K562 (cell line): ENCODE results near the gene VENTX. TPM values are rescaled to one million over a fixed set of nuclear protein-coding genes. Genes with fewer than 3 reads are reported as not detected.

Experiments used
- ATAC-seq: fragments of 200-7000 bp; cut with Tn5 transposase; 3 replicates; pipeline ENCODE4 v1.9.1; 2020; ENCODE audit warnings: moderate library complexity
- BruUV-seq: library from RNA; stranded (reverse); fragments of 400-500 nt; replicated peaks from 2 replicates; lab custom pipeline; 2021; lab: Mats Ljungman, UMichigan
- CTCF ChIA-PET: fragments of 300-600 bp; formaldehyde crosslinking; extraction: SDS; loops from one replicate; lab custom pipeline; 2021; ENCODE audit warnings: low intra/inter-chr PET ratio; lab: Yijun Ruan, JAX
- POLR2A ChIA-PET: fragments of 300-600, 350-650 bp; sonication (Branson Sonifier 250); formaldehyde crosslinking; extraction: SDS; loops from one replicate; lab custom pipeline; 2021; ENCODE audit warnings: antibody characterized with exemption, inconsistent platforms; lab: Yijun Ruan, JAX
- DNase-seq, 4 experiments: peaks; one replicate each; pipeline versions ENCODE4 v3.0.0 to v3.0.0-alpha.2; 2011 to 2018; ENCODE audit warnings: low spot score in 3 of 4, mixed read lengths in 3 of 4; ENCODE audit errors: extremely low read depth in 1 of 4
- FAIRE-seq: peaks from 2 replicates; lab custom pipeline; 2011; peaks lifted over from hg19 to GRCh38; lab: Jason Lieb, UNC
- H2AFZ ChIP-seq: 2 replicates; pipeline ENCODE4 v1.6.0; 2011; ENCODE audit warnings: low read depth, low read length, control low read depth, inconsistent platforms
- H3K27ac ChIP-seq: fragments of 200-600 bp; 3 replicates; pipeline ENCODE4 v1.8.0; 2011; ENCODE audit warnings: low read depth, mild to moderate bottlenecking, control low read depth, inconsistent platforms, low read length, moderate library complexity, mixed read lengths; ENCODE audit errors: extremely low read depth
- H3K27me3 ChIP-seq, 2 experiments: fragments of 300-600 bp in 1 of 2; 2 replicates in 1 of 2; 3 replicates in 1 of 2; pipeline versions ENCODE4 v1.6.0 to v1.8.0; 2011; ENCODE audit warnings: inconsistent platforms in 2 of 2, low read length in 2 of 2, mild to moderate bottlenecking in 1 of 2, mixed read lengths in 1 of 2, moderate library complexity in 1 of 2; ENCODE audit not compliant: control insufficient read depth in 2 of 2, insufficient read depth in 2 of 2
- H3K36me3 ChIP-seq: fragments of 300-600 bp; 3 replicates; pipeline ENCODE4 v1.8.0; 2011; ENCODE audit warnings: mild to moderate bottlenecking, low read length, inconsistent platforms; ENCODE audit not compliant: control insufficient read depth, insufficient read depth
- H3K4me1 ChIP-seq, 2 experiments: fragments of 200-600 bp in 1 of 2; replicated peaks in 1 of 2; 2 replicates in 1 of 2; 3 replicates in 1 of 2; pipeline versions ENCODE4 v1.5.1 to v1.8.0; 2011; ENCODE audit warnings: inconsistent platforms in 2 of 2, low read length in 2 of 2, mild to moderate bottlenecking in 1 of 2, mixed read lengths in 1 of 2, moderate library complexity in 1 of 2; ENCODE audit not compliant: control insufficient read depth in 2 of 2, insufficient read depth in 2 of 2
- H3K4me2 ChIP-seq: 2 replicates; pipeline ENCODE4 v1.6.1; 2011; ENCODE audit warnings: low read length, control low read depth, inconsistent platforms, mixed read lengths; ENCODE audit not compliant: insufficient read depth
- H3K4me3 ChIP-seq: fragments of 200-600 bp; sonication (generic), shearing (Covaris generic); 2 replicates; pipeline ENCODE4 v1.5.1; 2016; ENCODE audit warnings: control low read depth, inconsistent platforms
- H3K79me2 ChIP-seq: fragments of 200-600 bp; 3 replicates; pipeline ENCODE4 v1.8.0; 2011; ENCODE audit warnings: low read length, inconsistent platforms; ENCODE audit not compliant: control insufficient read depth, insufficient read depth
- H3K9ac ChIP-seq, 2 experiments: 2 replicates each; pipeline versions ENCODE4 v1.6.0 to v1.6.1; 2011; ENCODE audit warnings: low read depth in 2 of 2, low read length in 2 of 2, control low read depth in 1 of 2, inconsistent platforms in 1 of 2, mild to moderate bottlenecking in 1 of 2, mixed read lengths in 1 of 2; ENCODE audit not compliant: insufficient read depth in 1 of 2
- H3K9me1 ChIP-seq: one replicate; pipeline ENCODE4 v1.6.0; 2011; ENCODE audit warnings: inconsistent platforms, mild to moderate bottlenecking, low read length, moderate library complexity; ENCODE audit not compliant: control insufficient read depth, insufficient read depth
- H3K9me3 ChIP-seq: replicated peaks from 2 replicates; pipeline ENCODE4 v1.5.1; 2011; ENCODE audit warnings: low read depth, low read length, inconsistent platforms; ENCODE audit not compliant: control insufficient read depth, insufficient read depth
- H4K20me1 ChIP-seq: replicated peaks from 2 replicates; pipeline ENCODE4 v1.6.1; 2011; ENCODE audit warnings: low read length, inconsistent platforms, mixed read lengths; ENCODE audit not compliant: control insufficient read depth, insufficient read depth
- COPS2 ChIP-seq: fragments of 450-650 bp; conservative IDR thresholded peaks from 2 replicates; pipeline ENCODE4 v1.6.1; 2016; ENCODE audit warnings: mild to moderate bottlenecking, moderate library complexity
- RB1 ChIP-seq: fragments of 450-650 bp; IDR thresholded peaks from 2 replicates; pipeline ENCODE4 v1.6.1; 2017; ENCODE audit warnings: low read depth, mild to moderate bottlenecking
- ZNF174 ChIP-seq: fragments of 250-450 bp; sonication (Bioruptor Pico); IDR thresholded peaks from 2 replicates; pipeline ENCODE4 v1.4.0; 2020; ENCODE audit warnings: mild to moderate bottlenecking
- ZNF830 ChIP-seq: fragments of 250-450 bp; sonication (Bioruptor Pico); IDR thresholded peaks from 2 replicates; pipeline ENCODE4 v1.5.0; 2021; ENCODE audit warnings: mild to moderate bottlenecking
- WGBS: fragments of 100-300 bp; shearing (Covaris generic); methylation state at CpG from one replicate; pipeline ENCODE4 v1.1.6; 2016; ENCODE audit warnings: low coverage, mixed read lengths; ENCODE audit not compliant: insufficient coverage; ENCODE audit errors: missing lambda C conversion rate; 5-methylcytosine and 5-hydroxymethylcytosine counted together
- in situ Hi-C: fragments of 300-500 bp; cut with MboI; formaldehyde crosslinking; loops from 4 replicates; pipeline ENCODE4 v1.15.0; 2018; ENCODE audit warnings: inconsistent platforms, mixed read lengths
- intact Hi-C: fragments of 100-400 bp; cut with micrococcal nuclease; formaldehyde crosslinking; loops from 2 replicates; pipeline ENCODE4 v1.14.2; 2022
- polyA plus RNA-seq, 8 experiments: library from polyadenylated mRNA; depleted of rRNA in 4 of 8; stranded (reverse) in 5 of 8; unstranded in 3 of 8; fragments of >200 nt; fragmentation: Nextera tagmentation in 2 of 8; fragmentation: Illumina TruSeq in 1 of 8; extraction: Ambion mirVana in 2 of 8; extraction: Trizol in 1 of 8; gene quantifications; 2 replicates each; pipeline versions ENCODE4 v1.2.1 to v1.2.3, GENCODE V29; 2011 to 2014; ENCODE audit warnings: inconsistent platforms in 1 of 8, missing spikeins in 1 of 8
- total RNA-seq, 7 experiments: library from RNA; depleted of rRNA in 6 of 7; stranded (reverse); fragments of >200 nt in 6 of 7; fragmentation: Illumina TruSeq in 2 of 7; extraction: Trizol in 2 of 7; gene quantifications; 2 replicates each; pipeline versions ENCODE4 v1.2.1 to v1.2.3, GENCODE V29; 2011 to 2021; ENCODE audit warnings: low replicate concordance in 1 of 7
- TF ChIP-seq, protein P1 (sequence below): fragments of 250-450 bp; sonication (Bioruptor Pico); IDR thresholded peaks from 2 replicates; pipeline ENCODE4 v1.4.0; 2020; ENCODE audit warnings: borderline replicate concordance
- TF ChIP-seq, protein P2 (sequence below), 2 experiments: fragments of 450-650 bp; IDR thresholded peaks; 2 replicates each; pipeline ENCODE4 v1.6.1; 2016; ENCODE audit warnings: mild to moderate bottlenecking in 2 of 2, borderline replicate concordance in 1 of 2, low read depth in 1 of 2, moderate library complexity in 1 of 2
- TF ChIP-seq, protein P3 (sequence below): sonication (generic); formaldehyde crosslinking; IDR thresholded peaks from 2 replicates; pipeline ENCODE4 v1.8.0; 2022; ENCODE audit warnings: mild to moderate bottlenecking, missing genetic modification reagents, borderline replicate concordance
- TF ChIP-seq, protein P4 (sequence below): fragments of 200-800 bp; sonication (Bioruptor generic); IDR thresholded peaks from 2 replicates; pipeline ENCODE4 v1.6.1; 2017; ENCODE audit warnings: missing genetic modification characterization, missing compliant biosample characterization

Gene VENTX
- total and polyA plus RNA-seq, 9 of the 15 experiments (the other 6 are each of a cell fraction or from before 2014, with no cell fraction given): 0.07 to 0.70 (median 0.20) TPM; not detected in 1

DNA sequence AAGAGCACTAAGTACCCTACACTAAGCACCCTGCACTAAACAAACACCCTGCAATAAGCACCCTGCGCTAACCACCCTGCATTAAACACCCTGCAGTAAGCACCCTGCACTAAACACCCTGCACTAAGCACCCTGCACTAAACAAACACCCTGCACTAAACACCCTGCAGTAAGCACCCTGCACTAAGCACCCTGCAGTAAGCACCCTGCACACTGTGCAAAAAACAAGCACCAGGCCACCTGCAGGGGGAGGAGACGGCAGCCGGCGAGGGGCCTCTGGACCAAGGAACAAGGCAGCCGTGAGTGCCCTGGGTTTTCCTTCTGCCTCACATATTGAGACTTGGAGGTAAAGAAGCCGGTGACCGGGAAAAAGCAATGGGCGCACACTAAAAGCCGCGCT, 47.4 kb upstream of the VENTX start:
- Histone ChIP-seq H3K4me3 (no peak overlapping the region), H3K4me1 (peaks cover 0 to 25% of the 10 kb centered on the region in 2 experiments; a peak in 2 of 5 replicates), H2AFZ (no peak overlapping the region), H3K9me1 (no peaks in the 10 kb centered on the region), H4K20me1 (peaks cover 3% of the 10 kb centered on the region; the same call in 1 of the 2 replicates), H3K27ac (no peak overlapping the region), H3K27me3 (peaks cover 5 to 50% of the 10 kb centered on the region in 2 experiments; a peak in 4 of 5 replicates), H3K36me3 (no peaks in the 10 kb centered on the region), H3K9me3 (no peaks in the 10 kb centered on the region), H3K9ac (no peak overlapping the region; a peak in 1 of 4 replicates), H3K79me2 (no peaks in the 10 kb centered on the region), H3K4me2 (no peak overlapping the region)
- DNase-seq (no peak), FAIRE-seq (no peak), ATAC-seq (no peak)
- in situ Hi-C loops: no loop called here
- 20% methylated on average over 10 of the region's 10 CpGs for WGBS
- no TSS peak for BruUV-seq
- POLR2A ChIA-PET: no interaction called here
- intact Hi-C loops: no loop called here
- CTCF ChIA-PET: no interaction called here
- no peak for TF ChIP-seq ZNF830
- TF ChIP-seq, protein P1, sequence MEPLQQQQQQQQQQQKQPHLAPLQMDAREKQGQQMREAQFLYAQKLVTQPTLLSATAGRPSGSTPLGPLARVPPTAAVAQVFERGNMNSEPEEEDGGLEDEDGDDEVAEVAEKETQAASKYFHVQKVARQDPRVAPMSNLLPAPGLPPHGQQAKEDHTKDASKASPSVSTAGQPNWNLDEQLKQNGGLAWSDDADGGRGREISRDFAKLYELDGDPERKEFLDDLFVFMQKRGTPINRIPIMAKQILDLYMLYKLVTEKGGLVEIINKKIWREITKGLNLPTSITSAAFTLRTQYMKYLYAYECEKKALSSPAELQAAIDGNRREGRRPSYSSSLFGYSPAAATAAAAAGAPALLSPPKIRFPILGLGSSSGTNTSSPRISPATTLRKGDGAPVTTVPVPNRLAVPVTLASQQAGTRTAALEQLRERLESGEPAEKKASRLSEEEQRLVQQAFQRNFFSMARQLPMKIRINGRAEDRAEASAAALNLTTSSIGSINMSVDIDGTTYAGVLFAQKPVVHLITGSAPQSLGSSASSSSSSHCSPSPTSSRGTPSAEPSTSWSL: no peak
- no peak for TF ChIP-seq ZNF174
- TF ChIP-seq, protein P2, sequence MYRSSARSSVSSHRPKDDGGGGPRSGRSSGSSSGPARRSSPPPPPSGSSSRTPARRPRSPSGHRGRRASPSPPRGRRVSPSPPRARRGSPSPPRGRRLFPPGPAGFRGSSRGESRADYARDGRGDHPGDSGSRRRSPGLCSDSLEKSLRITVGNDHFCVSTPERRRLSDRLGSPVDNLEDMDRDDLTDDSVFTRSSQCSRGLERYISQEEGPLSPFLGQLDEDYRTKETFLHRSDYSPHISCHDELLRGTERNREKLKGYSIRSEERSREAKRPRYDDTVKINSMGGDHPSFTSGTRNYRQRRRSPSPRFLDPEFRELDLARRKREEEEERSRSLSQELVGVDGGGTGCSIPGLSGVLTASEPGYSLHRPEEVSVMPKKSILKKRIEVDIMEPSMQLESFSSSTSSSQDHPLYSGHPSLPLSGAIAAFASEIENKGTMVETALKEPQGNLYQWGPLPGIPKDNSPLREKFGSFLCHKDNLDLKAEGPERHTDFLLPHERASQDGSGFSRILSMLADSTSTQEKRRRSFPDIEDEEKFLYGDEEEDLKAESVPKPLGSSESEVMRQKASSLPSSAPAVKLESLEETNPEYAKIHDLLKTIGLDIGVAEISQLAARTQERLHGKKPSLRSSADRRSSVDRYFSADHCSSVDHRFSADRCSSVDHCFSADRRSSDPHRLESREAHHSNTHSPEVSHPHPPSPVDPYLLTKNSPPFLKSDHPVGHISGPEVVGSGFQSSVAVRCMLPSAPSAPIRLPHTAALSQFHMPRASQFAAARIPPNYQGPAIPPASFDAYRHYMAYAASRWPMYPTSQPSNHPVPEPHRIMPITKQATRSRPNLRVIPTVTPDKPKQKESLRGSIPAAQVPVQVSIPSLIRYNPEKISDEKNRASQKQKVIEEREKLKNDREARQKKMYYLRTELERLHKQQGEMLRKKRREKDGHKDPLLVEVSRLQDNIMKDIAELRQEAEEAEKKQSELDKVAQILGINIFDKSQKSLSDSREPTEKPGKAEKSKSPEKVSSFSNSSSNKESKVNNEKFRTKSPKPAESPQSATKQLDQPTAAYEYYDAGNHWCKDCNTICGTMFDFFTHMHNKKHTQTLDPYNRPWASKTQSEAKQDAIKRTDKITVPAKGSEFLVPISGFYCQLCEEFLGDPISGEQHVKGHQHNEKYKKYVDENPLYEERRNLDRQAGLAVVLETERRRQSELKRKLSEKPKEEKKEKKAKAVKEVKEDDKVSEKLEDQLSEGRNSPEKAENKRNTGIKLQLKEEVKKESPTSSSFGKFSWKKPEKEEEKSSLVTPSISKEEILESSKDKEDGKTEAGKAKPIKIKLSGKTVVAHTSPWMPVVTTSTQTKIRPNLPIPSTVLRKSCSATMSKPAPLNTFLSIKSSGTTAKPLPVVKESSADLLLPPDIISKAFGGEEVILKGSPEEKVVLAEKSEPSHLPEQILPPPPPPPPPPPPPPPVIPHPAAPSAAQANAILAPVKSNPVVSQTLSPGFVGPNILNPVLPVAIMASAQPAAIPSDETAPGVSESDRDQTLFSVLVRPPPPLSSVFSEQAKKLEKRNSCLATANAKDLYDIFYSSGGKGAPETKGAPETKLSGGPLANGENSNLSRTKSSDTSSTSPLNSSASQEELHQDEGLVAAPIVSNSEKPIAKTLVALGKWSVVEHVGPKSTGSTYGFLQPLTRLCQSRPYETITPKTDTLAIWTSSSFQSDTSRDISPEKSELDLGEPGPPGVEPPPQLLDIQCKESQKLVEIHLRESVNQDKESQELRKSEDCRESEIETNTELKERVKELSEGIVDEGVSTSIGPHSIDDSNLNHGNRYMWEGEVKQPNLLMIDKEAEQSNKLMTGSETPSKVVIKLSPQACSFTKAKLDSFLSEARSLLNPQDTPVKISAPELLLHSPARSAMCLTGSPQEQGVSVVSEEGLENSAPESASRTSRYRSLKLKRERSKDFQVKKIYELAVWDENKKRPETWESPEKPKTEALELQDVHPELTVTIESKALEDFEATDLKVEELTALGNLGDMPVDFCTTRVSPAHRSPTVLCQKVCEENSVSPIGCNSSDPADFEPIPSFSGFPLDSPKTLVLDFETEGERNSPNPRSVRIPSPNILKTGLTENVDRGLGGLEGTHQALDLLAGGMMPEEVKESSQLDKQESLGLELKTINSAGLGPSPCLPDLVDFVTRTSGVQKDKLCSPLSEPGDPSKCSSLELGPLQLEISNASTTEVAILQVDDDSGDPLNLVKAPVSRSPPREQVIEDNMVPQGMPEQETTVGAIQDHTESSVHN (IDR thresholded peaks at IDR 0.05; ENCODE audit: borderline replicate concordance in 1 of 2, low read depth in 1 of 2): no peak
- no peak for TF ChIP-seq RB1
- no peak for TF ChIP-seq COPS2
- TF ChIP-seq, protein P3, sequence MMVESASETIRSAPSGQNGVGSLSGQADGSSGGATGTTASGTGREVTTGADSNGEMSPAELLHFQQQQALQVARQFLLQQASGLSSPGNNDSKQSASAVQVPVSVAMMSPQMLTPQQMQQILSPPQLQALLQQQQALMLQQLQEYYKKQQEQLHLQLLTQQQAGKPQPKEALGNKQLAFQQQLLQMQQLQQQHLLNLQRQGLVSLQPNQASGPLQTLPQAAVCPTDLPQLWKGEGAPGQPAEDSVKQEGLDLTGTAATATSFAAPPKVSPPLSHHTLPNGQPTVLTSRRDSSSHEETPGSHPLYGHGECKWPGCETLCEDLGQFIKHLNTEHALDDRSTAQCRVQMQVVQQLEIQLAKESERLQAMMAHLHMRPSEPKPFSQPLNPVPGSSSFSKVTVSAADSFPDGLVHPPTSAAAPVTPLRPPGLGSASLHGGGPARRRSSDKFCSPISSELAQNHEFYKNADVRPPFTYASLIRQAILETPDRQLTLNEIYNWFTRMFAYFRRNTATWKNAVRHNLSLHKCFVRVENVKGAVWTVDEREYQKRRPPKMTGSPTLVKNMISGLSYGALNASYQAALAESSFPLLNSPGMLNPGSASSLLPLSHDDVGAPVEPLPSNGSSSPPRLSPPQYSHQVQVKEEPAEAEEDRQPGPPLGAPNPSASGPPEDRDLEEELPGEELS (CRISPR knock-in tag): no peak
- TF ChIP-seq, protein P4, sequence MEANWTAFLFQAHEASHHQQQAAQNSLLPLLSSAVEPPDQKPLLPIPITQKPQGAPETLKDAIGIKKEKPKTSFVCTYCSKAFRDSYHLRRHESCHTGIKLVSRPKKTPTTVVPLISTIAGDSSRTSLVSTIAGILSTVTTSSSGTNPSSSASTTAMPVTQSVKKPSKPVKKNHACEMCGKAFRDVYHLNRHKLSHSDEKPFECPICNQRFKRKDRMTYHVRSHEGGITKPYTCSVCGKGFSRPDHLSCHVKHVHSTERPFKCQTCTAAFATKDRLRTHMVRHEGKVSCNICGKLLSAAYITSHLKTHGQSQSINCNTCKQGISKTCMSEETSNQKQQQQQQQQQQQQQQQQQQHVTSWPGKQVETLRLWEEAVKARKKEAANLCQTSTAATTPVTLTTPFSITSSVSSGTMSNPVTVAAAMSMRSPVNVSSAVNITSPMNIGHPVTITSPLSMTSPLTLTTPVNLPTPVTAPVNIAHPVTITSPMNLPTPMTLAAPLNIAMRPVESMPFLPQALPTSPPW (CRISPR knock-in tag): no peak
